Left ventricle myocardium inferior (tissue), 1 donor: Measurements from ENCODE around the gene UGT2B10. TPM values are rescaled to one million over a fixed set of nuclear protein-coding genes. Genes with fewer than 3 reads are reported as not detected.
"Not testable (repeated sequence)": the region's sequence is repeated elsewhere in the genome, so short reads cannot be mapped to it uniquely, and the experiment has no call there.

Experiments
- DNase-seq: peaks from one replicate; pipeline ENCODE4 v3.0.0-alpha.2; 2020
- H3K27ac ChIP-seq: fragments of 200-600 bp; replicated peaks from 2 replicates; pipeline ENCODE4 v1.8.0; 2021
- H3K27me3 ChIP-seq: fragments of 200-600 bp; 2 replicates; pipeline ENCODE4 v1.8.0; 2021; ENCODE audit warnings: low read depth
- H3K36me3 ChIP-seq: fragments of 200-600 bp; 2 replicates; pipeline ENCODE4 v1.8.0; 2021
- H3K4me1 ChIP-seq: fragments of 200-600 bp; 2 replicates; pipeline ENCODE4 v1.8.0; 2021
- H3K4me3 ChIP-seq: fragments of 200-600 bp; 2 replicates; pipeline ENCODE4 v1.8.0; 2021; ENCODE audit warnings: mild to moderate bottlenecking, moderate library complexity
- H3K9me3 ChIP-seq: fragments of 200-600 bp; replicated peaks from 2 replicates; pipeline ENCODE4 v1.8.0; 2021
- intact Hi-C: fragments of 100-400 bp; cut with micrococcal nuclease; formaldehyde crosslinking; loops from one replicate; pipeline ENCODE4 v1.11.0; 2022
- long read RNA-seq: library from polyadenylated mRNA; unstranded; transcript quantifications from one replicate; pipeline ENCODE4 v2.0.0, GENCODE V29; 2021
- total RNA-seq: library from RNA; stranded (reverse); fragmentation: NEBNext Ultra II Directional; extraction: Animal tissue kit (Norgen Biotek cat#: 25700); gene quantifications from one replicate; pipeline ENCODE4 v1.2.1, GENCODE V29; 2021
- TF ChIP-seq, protein P1 (sequence below): fragments of 200-600 bp; IDR thresholded peaks from 2 replicates; pipeline ENCODE4 v1.8.0; 2021; ENCODE audit warnings: antibody characterized with exemption, mild to moderate bottlenecking, borderline replicate concordance
- donor health status: DM: no; HTN: yes; CAD: no; lungs with severe emphysema.

UGT2B10 gene
- not detected for total RNA-seq
- long read RNA-seq: 0 reads

- H3K27ac ChIP-seq, H3K4me1 ChIP-seq, H3K36me3 ChIP-seq, H3K4me3 ChIP-seq, H3K9me3 ChIP-seq, intact Hi-C loops, DNase-seq, H3K27me3 ChIP-seq: not testable (repeated sequence)
Observed at GRCh38 chr4:68815617-68816409, at the start of gene UGT2B10. TSS of gene UGT2B10 (plus strand) at chr4:68815994. CDS start at chr4:68816020, 26 bp downstream.

DNA sequence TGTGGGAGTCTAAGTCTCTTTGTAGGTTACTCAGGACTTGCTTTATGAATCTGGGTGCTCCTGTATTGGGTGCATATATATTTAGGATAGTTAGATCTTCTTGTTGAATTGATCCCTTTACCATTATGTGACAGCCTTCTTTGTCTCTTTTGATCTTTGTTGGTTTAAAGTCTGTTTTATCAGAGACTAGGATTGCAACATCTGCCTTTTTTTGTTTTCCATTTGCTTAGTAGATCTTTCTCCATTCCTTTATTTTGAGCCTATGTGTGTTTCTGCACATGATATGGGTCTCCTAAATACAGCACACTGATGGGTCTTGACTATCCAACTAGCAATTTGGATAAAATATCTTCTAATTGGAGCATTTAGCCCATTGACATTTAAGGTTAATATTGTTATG lies 44.0 kb upstream of the UGT2B10 start:
- H3K4me3 ChIP-seq, H3K27ac ChIP-seq, H3K27me3 ChIP-seq, H3K36me3 ChIP-seq, intact Hi-C loops, DNase-seq, H3K4me1 ChIP-seq: not testable (repeated sequence)
- peaks cover 24% of the 10 kb centered on the region for H3K9me3 ChIP-seq

DNA sequence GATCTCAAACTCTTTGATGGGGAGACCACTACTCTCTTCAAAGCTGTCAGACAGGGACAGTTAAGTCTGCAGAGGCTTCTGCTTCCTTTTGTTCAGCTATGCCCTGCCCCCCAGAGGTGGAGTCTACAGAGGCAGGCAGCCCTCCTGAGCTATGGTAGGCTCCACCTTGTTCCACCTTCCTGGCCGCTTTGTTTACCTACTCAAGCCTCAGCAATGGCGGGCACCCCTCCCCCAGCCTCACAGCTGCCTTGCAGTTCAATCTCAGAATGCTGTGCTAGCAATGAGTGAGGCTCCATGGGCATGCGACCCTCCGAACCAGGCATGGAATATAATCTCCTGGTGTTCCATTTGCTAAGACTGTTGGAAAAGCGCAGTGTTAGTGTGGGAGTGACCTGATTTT lies 42.1 kb upstream of the UGT2B10 start:
- Histone ChIP-seq H3K9me3 (peaks cover 18% of the 10 kb centered on the region), H3K4me1 (no peaks in the 10 kb centered on the region), H3K27me3 (no peaks in the 10 kb centered on the region), H3K27ac (no peak overlapping the region), H3K4me3 (no peak overlapping the region), H3K36me3 (no peaks in the 10 kb centered on the region)
- TF ChIP-seq, protein P1, sequence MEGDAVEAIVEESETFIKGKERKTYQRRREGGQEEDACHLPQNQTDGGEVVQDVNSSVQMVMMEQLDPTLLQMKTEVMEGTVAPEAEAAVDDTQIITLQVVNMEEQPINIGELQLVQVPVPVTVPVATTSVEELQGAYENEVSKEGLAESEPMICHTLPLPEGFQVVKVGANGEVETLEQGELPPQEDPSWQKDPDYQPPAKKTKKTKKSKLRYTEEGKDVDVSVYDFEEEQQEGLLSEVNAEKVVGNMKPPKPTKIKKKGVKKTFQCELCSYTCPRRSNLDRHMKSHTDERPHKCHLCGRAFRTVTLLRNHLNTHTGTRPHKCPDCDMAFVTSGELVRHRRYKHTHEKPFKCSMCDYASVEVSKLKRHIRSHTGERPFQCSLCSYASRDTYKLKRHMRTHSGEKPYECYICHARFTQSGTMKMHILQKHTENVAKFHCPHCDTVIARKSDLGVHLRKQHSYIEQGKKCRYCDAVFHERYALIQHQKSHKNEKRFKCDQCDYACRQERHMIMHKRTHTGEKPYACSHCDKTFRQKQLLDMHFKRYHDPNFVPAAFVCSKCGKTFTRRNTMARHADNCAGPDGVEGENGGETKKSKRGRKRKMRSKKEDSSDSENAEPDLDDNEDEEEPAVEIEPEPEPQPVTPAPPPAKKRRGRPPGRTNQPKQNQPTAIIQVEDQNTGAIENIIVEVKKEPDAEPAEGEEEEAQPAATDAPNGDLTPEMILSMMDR: no peak
- intact Hi-C loops: no loop called here
- no peak for DNase-seq

- TF ChIP-seq, protein P1: no peak
- Histone ChIP-seq H3K9me3 (peaks cover 49% of the 10 kb centered on the region), H3K4me1 (no peaks in the 10 kb centered on the region), H3K27me3 (no peaks in the 10 kb centered on the region), H3K4me3 (no peak overlapping the region), H3K36me3 (no peaks in the 10 kb centered on the region), H3K27ac (no peak overlapping the region)
- intact Hi-C loops: no loop called here
- DNase-seq: no peak
Observed at GRCh38 chr4:68780232-68780631, 35.6 kb upstream of the UGT2B10 start.

DNA sequence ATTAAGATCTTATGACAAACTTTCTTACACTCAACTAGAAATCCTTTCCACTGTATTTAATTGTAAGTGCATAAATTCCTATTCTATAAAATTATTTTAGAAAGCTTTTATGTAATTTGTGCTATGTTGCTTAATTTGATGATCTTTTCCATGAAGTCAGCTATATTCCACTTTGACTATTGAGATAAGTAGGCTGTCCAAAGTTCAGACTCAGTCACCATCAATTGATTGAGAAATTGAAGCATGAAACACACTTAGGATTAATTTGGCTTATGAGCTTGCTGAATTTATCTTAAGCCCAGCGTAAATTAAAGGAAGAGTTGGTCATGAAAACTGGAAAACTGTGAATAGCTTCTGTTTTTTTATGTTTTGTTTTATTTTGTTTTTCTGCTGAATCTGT lies 18.7 kb upstream of the UGT2B10 start:
- DNase-seq: no peak
- Histone ChIP-seq H3K9me3 (peaks cover 5% of the 10 kb centered on the region), H3K27me3 (no peaks in the 10 kb centered on the region), H3K27ac (no peak overlapping the region), H3K4me1 (no peaks in the 10 kb centered on the region), H3K36me3 (no peaks in the 10 kb centered on the region), H3K4me3 (no peak overlapping the region)
- intact Hi-C loops: no loop called here
- TF ChIP-seq, protein P1: no peak

DNA sequence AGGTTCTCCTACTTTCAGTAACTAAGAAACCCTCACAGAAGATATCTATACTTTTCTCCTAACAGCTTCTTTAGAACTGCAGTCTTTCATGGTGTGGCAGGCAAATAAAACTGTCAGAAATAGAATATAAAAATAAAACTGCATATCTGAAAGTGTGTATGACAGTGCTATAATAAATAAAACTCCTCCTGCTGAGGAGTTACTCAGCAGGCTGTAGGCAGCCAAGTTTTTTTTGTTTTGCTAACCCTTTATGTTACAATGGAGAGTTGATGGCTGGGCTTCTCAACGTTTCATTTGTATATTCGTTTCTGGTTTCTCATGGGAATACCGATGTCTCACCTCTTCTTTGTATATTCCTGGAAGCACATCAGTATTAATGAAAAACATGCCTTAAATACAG lies 18.2 kb upstream of the UGT2B10 start:
- intact Hi-C loops: no loop called here
- TF ChIP-seq, protein P1: no peak

More for the DNA sequence above, 18.2 kb upstream of the UGT2B10 start:
- peaks cover 5% of the 10 kb centered on the region for H3K9me3 ChIP-seq
- no peak overlapping the region for H3K4me3 ChIP-seq
- H3K27me3 ChIP-seq: no peaks in the 10 kb centered on the region
- no peak overlapping the region for H3K27ac ChIP-seq
- no peaks in the 10 kb centered on the region for H3K36me3 ChIP-seq
- no peak for DNase-seq
- H3K4me1 ChIP-seq: no peaks in the 10 kb centered on the region
